Muscle of arm (tissue), 12 donors: ENCODE data around the gene RETSAT. TPM values are rescaled to one million over a fixed set of nuclear protein-coding genes. Genes with fewer than 3 reads are reported as not detected.
A peak's percentile ranks its signal among the peaks of the same experiment; 100 is the strongest.
"Not testable (repeated sequence)": the region's sequence is repeated elsewhere in the genome, so short reads cannot be mapped to it uniquely, and the experiment has no call there.

Experiments used
- DNase-seq: peaks from one replicate; pipeline ENCODE4 v3.0.0-alpha.2; 2013
- polyA plus RNA-seq, 12 donors: library from polyadenylated mRNA; unstranded; fragments of 120-200 nt; gene quantifications; one replicate each; pipeline ENCODE4 v1.2.1, GENCODE V29; 2013; ENCODE audit not compliant: insufficient read length in 12 of 12

Gene RETSAT
- polyA plus RNA-seq, 12 donors: 11.9 to 21.6 (median 14.7) TPM; not detected in 1

DNA sequence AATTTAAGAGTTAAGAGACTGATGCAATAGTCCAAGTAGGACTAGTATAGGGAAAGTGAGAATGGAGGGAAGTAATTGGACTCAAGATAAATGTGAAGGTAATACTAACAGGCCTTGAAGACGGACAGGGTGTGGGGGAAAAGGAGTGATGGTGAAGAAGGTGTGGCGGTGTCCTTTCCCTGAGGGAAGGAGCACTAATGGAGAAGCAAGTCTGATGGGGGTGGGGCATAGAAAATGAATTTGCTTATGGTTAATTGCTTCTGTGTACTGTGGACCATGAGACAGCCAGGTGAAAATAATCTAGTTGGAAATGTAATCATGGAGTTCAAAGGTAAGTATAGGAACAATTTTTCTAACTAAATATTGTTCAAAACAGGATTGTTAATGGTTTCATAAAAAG, 19.4 kb downstream of the RETSAT start:
- no peak for DNase-seq

- not testable (repeated sequence) for DNase-seq
Measured at GRCh38 chr2:85333877-85334276, 20.5 kb downstream of the RETSAT start.

DNA sequence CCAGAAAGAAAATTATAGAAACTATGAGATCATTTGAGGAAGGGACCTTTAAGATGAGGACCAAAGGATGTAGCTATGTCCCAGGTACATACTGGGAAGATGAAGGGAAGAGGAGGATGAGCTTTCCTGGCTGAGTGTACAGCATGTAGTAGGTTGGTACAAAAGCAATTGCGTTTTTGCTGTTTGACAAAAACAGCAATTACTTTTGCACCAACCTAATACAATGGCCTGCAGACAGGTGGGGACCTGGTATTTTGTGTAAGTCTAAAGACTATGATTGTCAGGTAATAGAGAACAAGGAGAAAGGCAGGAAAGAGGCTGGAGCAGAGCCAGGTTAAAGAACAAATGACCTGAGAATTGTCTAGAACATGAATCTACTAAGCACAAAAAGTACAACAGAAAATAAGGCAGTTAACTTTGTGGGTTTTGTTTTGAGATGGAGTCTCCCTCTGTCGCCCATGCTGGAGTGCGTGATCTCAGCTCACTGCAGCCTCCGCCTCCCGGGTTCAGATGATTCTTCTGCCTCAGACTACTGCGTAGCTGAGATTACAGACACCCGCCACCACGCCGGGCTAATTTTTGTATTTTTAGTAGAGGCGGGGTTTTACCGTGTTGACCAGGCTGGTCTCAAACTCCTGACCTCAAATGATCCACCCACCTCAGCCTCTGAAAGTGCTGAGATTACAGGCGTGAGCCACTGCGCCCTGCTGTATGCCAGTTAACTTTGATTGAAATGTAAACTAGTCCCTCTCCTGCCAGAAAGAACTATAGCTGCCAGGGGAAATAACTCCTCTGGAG, 23.3 kb downstream of the RETSAT start:
- no peak for DNase-seq

DNA sequence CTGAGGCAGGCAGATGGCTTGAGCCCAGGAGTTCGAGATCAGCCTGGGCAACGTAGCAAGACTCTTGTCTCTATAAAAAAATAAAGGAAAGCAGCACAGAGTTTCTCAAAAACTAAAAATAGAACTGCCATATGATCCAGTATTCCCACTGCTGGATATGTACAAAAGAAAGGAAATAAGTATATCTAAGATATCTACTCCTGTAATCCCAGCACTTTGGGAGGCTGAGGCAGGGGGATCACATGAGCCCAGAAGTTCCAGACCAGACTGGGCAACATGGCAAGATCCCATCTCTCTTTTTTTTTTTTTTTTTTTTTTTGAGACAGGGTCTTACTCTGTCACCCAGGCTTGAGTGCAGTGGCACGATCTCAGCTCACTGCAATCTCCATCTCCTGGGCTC, 24.6 kb downstream of the RETSAT start:
- not testable (repeated sequence) for DNase-seq

DNA sequence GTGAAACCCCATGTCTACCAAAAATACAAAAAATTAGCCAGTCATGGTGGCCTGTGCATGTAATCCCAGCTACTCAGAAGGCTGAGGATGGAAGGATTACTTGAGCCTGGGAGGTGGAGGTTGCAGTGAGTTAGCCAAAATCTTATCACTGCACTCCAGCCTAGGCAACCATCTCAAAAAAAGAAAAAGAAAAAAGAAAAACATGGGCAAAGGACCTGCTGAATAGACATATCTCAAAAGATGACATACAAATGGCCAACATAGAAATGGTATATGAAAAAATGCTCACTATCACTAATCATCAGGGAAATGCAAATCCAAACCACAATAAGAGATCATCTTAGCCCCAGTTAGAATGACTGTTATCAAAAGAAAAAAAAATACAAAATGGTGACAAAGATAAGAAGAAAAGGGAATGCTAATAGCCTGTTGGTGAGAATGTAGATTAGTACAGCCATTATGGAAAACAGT, 25.1 kb downstream of the RETSAT start:
- DNase-seq: no peak

DNA sequence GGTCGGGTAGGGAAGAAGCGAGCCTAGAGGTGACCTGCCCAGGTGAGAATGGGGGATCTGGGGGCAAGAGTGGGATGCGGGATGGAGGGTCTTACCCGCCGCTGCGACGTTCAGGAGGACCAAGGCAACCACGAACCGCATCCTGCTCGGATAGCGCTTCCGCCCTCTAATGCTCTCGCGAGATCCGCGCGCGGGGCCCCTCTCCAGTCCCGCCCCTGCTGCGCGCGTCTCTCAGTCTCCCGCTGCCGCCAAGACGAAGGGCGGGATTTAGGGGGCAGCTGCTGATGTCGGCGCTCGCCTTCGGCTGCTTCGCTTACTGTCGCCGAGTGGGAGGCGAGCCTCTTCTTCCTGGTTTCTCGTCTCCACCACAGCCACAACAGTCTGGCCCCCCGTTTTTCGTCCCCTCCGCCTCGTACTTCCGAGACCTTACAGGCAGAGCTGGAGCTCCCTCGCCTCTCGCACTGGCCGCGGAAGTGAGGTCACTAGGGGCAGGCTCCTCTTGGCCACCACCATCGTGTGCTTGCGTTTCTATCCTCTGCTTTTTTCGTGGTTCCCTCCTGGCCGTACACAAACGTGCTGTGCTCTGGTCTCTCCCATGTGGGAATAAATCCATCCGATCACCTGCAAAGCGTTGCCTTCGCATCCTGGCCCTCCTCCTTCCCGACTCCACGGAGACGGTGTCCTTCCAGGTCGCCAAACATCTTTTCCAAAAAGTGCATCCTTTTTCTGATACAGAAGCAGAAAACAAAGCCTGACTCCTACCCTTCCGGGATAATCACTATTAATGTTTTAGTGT, 26.3 kb downstream of the RETSAT start, which contains the start of gene TGOLN2:
Gene TGOLN2, minus strand, starts transcription at position 168 of the 796 bp plus-strand sequence. Its CDS starts 27 bp downstream, at position 141.
- peak; percentile 95 for DNase-seq

GRCh38 chr2:85327160-85327821, 27.0 kb downstream of the RETSAT start:
- peak; percentile 56 for DNase-seq

- no peak for DNase-seq
Measured at GRCh38 chr2:85326406-85327159, 27.7 kb downstream of the RETSAT start.

DNA sequence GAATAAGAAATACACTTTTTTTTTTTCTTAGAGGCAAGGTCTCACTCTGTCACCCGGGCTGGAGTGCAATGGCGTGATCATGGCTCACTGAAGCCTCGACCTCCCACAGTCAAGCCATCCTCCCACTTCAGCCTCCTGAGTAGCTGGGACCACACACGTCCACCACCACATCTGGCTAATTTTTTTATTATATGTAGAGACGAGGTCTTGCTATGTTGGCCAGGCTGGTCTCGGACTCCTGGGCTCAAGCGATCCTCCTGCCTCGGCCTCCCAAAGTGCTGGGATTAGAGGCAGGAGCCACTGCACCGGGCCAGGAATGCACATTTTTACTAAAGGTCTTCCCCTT, 28.9 kb downstream of the RETSAT start:
- DNase-seq: no peak

DNA sequence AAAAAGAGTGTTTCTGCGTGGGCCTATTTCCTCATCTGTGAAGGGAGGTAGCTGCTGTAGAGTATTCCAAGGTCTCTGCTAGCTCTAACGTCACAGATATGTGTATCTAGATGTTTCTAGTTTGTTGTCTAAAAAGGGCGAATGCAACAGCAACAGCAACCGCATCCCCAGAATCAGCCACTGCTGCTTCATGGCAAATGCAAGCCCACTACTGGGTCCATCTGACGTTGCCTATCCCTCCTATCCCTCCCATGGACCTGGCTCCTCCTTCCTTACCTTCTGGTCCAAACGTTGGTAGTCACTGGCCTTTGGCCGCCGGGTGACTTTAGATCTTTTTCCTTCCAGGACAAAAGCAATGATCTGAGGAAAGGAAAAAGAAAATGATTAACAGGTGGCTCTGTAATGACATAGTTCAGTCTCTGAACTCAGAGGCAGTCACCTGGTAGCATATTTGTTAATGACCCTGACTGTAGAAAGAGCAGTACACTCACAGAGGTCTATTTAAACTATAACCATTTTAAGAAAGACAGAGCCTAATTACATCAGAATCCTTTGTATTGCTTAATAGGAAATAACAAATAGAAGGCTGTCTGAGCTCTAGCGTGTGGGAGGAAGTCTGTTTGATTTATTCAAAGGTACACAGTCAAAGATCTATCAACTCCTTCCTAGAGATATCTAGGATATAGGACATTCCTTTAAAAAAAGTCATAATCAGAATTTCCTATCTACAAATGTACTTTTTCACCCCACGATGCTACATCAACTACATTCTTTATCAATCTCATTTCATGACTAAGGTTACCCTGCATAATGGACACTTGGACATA, 29.5 kb downstream of the RETSAT start:
- no peak for DNase-seq

DNA sequence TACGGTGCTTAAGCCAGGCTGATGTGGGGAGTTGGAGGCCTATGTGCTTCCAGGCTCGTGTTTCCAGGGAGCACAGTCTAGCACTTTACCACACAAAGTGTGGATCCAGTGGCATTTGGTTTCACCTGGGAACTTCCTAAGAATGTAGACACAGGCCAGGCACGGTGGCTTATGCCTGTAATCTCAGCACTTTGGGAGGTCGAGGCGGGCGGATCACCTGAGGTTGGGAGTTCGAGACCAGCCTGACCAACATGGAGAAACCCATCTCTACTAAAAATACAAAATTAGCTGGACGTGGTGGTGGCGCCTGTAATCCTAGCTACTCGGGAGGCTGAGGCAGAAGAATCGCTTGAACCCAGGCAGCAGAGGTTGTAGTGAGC, 30.4 kb downstream of the RETSAT start:
- DNase-seq: not testable (repeated sequence)

GRCh38 chr2:85323351-85323987, 30.9 kb downstream of the RETSAT start:
- DNase-seq: no peak

DNA sequence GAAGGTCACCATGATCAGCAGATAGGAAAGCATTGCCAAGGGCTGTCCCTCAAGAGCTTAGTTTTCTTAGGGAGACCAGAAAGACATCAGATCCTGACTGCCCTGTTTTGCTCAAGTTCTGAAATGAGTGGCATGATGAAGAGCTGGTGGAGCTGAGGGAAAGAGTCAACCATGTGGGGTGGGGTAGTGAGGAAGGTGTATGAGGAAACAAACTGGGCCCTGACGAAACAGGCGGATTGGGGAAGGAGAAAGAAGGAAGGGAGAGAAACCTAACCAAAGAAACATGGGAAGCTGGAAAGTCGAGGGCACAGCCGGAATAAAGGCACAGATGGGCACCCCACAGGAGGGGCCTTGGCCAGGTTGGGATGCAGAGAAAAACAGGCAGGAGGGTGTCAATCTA, 34.5 kb downstream of the RETSAT start:
- DNase-seq: no peak

DNA sequence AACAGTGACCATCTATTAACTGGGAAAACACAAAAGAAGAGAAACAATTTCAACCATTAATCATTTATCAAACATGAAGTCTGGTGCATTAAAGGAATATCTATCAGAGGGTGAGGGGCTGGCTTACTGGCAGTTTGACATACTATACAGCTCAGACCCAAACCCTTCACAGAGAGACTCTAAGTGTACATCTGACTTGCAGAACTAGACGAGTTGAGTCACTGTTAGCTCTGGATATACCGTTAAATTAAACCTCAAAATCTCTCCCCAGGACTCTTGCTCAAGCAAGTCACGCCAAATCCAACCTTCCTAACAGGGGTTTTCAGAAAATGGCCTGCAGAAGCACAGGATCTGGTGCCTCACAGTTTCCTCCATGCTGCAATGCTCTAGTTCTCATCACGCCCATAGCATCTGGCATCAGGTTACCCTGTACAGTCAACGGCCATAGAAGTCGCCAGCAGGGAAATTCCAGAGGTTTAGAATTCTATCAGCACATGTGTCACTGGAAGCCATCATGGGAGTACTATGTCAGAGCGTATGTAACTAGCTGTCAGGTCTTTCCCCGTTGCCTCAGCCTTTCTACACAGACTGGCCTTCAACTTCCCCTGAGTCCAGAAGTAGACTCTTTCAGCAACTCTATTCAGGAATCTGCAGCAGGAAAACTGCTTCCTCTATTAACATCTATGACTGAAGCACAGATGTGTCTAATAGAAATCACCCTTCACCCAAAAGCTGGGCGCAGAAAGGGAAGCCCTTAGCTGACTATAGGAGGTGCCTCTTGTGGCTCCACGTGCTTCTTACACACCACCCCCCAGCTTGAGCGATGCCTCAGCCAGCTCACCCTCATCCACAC, 35.9 kb downstream of the RETSAT start:
- DNase-seq: no peak

- not testable (repeated sequence) for DNase-seq
Measured at GRCh38 chr2:85315921-85316320, 38.4 kb downstream of the RETSAT start.

DNA sequence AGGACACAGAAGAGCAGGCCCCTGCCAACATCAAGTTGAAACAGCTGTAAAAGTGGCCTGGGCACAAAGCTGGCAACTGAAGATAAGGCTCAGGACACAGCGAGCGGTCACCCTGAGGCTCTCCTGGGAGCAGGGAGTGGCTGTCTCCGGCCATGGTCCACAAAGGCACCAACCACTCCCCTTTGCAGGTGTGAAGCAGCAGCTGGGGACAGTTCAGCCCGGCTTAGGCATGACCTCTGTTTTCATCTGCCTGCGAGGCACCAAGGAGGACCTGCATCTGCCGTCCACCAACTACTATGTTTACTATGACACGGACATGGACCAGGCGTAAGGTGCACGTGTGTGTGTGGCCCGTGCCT, 39.5 kb downstream of the RETSAT start:
- DNase-seq: no peak

DNA sequence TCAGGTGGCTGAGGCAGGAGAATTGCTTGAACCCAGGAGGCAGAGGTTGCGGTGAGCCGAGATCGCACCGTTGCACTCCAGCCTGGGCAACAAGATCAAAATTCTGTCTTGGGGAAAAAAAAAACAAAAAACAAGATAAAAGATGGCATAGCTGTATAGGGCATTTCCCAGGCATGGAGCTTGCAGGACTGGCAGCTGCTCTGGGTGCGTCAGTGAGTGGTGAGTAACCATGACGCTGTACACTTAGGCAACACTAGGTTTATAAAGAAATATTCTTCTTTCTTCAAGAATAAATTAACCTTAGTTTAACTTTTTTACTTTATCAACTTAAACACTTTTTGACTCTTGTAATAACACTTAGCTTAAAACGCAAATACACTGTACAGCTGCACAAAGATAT, 41.9 kb downstream of the RETSAT start:
- DNase-seq: no peak

GRCh38 chr2:85310330-85310729, 44.0 kb downstream of the RETSAT start:
- DNase-seq: no peak

- no peak for DNase-seq
Measured at GRCh38 chr2:85309699-85310321, 44.5 kb downstream of the RETSAT start.
